H1 (cell line): ENCODE measurements around the gene GDF15. TPM values are rescaled to one million over a fixed set of nuclear protein-coding genes. Genes with fewer than 3 reads are reported as not detected.

Experiments
- BACH1 ChIP-seq: IDR thresholded peaks from 2 replicates; pipeline ENCODE4 v1.6.1; 2012; ENCODE audit warnings: low read length, improper control_type of control experiment
- POU5F1 ChIP-seq: IDR thresholded peaks from 2 replicates; pipeline ENCODE4 v1.6.1; 2011; ENCODE audit warnings: low read depth, mild to moderate bottlenecking, low read length, moderate library complexity
- TCF12 ChIP-seq: IDR thresholded peaks from 2 replicates; pipeline ENCODE4 v1.6.1; 2011; ENCODE audit warnings: low read depth, mild to moderate bottlenecking, low read length
- polyA plus RNA-seq, 7 experiments: library from polyadenylated mRNA; depleted of rRNA in 3 of 7; stranded (reverse) in 5 of 7; unstranded in 2 of 7; fragments of >200 nt in 5 of 7; fragments of 200-250 nt in 2 of 7; gene quantifications; 1 replicate in 5 of 7; 2 replicates in 1 of 7; 4 replicates in 1 of 7; pipeline versions ENCODE4 v1.2.1 to v1.2.3, GENCODE V29; 2011 to 2013; ENCODE audit warnings: missing spikeins in 2 of 7, mixed read lengths in 2 of 7
- total RNA-seq: library from RNA; stranded (reverse); fragmentation: NEBNext Ultra II Directional; extraction: Animal tissue kit (Norgen Biotek cat#: 25700); gene quantifications from 2 replicates; pipeline ENCODE4 v1.2.1, GENCODE V29; 2021
- TF ChIP-seq, protein P1 (sequence below): fragments of 300-600 bp; sonication (generic); IDR thresholded peaks from 2 replicates; pipeline ENCODE4 v1.7.1; 2012; ENCODE audit warnings: low read length, moderate library complexity, mild to moderate bottlenecking, inconsistent platforms; ENCODE audit not compliant: insufficient replicate concordance

The GDF15 gene
- total and polyA plus RNA-seq, 2 of the 8 experiments (the other 6 are each of a cell fraction or from before 2014, with no cell fraction given): 4.1 to 8.5 TPM

GRCh38 chr19:18357041-18357440, 28.9 kb upstream of the GDF15 start (continued):
- TF ChIP-seq, protein P1, sequence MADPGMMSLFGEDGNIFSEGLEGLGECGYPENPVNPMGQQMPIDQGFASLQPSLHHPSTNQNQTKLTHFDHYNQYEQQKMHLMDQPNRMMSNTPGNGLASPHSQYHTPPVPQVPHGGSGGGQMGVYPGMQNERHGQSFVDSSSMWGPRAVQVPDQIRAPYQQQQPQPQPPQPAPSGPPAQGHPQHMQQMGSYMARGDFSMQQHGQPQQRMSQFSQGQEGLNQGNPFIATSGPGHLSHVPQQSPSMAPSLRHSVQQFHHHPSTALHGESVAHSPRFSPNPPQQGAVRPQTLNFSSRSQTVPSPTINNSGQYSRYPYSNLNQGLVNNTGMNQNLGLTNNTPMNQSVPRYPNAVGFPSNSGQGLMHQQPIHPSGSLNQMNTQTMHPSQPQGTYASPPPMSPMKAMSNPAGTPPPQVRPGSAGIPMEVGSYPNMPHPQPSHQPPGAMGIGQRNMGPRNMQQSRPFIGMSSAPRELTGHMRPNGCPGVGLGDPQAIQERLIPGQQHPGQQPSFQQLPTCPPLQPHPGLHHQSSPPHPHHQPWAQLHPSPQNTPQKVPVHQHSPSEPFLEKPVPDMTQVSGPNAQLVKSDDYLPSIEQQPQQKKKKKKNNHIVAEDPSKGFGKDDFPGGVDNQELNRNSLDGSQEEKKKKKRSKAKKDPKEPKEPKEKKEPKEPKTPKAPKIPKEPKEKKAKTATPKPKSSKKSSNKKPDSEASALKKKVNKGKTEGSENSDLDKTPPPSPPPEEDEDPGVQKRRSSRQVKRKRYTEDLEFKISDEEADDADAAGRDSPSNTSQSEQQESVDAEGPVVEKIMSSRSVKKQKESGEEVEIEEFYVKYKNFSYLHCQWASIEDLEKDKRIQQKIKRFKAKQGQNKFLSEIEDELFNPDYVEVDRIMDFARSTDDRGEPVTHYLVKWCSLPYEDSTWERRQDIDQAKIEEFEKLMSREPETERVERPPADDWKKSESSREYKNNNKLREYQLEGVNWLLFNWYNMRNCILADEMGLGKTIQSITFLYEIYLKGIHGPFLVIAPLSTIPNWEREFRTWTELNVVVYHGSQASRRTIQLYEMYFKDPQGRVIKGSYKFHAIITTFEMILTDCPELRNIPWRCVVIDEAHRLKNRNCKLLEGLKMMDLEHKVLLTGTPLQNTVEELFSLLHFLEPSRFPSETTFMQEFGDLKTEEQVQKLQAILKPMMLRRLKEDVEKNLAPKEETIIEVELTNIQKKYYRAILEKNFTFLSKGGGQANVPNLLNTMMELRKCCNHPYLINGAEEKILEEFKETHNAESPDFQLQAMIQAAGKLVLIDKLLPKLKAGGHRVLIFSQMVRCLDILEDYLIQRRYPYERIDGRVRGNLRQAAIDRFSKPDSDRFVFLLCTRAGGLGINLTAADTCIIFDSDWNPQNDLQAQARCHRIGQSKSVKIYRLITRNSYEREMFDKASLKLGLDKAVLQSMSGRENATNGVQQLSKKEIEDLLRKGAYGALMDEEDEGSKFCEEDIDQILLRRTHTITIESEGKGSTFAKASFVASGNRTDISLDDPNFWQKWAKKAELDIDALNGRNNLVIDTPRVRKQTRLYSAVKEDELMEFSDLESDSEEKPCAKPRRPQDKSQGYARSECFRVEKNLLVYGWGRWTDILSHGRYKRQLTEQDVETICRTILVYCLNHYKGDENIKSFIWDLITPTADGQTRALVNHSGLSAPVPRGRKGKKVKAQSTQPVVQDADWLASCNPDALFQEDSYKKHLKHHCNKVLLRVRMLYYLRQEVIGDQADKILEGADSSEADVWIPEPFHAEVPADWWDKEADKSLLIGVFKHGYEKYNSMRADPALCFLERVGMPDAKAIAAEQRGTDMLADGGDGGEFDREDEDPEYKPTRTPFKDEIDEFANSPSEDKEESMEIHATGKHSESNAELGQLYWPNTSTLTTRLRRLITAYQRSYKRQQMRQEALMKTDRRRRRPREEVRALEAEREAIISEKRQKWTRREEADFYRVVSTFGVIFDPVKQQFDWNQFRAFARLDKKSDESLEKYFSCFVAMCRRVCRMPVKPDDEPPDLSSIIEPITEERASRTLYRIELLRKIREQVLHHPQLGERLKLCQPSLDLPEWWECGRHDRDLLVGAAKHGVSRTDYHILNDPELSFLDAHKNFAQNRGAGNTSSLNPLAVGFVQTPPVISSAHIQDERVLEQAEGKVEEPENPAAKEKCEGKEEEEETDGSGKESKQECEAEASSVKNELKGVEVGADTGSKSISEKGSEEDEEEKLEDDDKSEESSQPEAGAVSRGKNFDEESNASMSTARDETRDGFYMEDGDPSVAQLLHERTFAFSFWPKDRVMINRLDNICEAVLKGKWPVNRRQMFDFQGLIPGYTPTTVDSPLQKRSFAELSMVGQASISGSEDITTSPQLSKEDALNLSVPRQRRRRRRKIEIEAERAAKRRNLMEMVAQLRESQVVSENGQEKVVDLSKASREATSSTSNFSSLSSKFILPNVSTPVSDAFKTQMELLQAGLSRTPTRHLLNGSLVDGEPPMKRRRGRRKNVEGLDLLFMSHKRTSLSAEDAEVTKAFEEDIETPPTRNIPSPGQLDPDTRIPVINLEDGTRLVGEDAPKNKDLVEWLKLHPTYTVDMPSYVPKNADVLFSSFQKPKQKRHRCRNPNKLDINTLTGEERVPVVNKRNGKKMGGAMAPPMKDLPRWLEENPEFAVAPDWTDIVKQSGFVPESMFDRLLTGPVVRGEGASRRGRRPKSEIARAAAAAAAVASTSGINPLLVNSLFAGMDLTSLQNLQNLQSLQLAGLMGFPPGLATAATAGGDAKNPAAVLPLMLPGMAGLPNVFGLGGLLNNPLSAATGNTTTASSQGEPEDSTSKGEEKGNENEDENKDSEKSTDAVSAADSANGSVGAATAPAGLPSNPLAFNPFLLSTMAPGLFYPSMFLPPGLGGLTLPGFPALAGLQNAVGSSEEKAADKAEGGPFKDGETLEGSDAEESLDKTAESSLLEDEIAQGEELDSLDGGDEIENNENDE: no peak
- TF ChIP-seq POU5F1 (no peak), BACH1 (no peak), TCF12 (no peak)
